A172 (cell line): ENCODE data around the gene TTC24. TPM values are rescaled to one million over a fixed set of nuclear protein-coding genes. Genes with fewer than 3 reads are reported as not detected.

Source experiments
- DNase-seq: peaks from one replicate; pipeline ENCODE4 v3.0.0-alpha.2; 2015; ENCODE audit warnings: low spot score
- total RNA-seq: library from RNA; depleted of rRNA; stranded (reverse); fragments of >200 nt; shearing (Covaris generic); gene quantifications from 2 replicates; pipeline ENCODE4 v1.2.3, GENCODE V29; 2014

TTC24 gene
- total RNA-seq, 1 experiment from 2014 or later: not detected

DNA sequence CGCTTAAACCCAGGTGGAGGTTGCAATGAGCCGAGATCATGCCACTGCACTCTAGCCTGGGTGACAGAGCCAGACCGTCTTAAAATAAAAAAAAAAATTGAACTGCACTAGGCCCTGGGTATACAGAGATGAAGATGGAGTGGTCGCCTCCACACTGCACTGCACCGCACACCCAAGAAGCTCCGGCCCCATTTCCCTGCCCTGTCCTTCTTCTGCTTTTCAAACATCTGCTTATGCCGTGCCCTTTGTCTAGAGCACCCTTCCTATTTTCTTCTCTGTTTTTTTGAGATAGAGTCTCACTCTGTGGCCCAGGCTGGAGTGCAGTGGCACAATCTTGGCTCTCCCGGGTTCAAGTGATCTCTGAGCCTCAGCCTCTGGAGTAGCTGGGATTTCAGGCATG lies 24.6 kb upstream of the TTC24 start:
- DNase-seq: no peak

DNA sequence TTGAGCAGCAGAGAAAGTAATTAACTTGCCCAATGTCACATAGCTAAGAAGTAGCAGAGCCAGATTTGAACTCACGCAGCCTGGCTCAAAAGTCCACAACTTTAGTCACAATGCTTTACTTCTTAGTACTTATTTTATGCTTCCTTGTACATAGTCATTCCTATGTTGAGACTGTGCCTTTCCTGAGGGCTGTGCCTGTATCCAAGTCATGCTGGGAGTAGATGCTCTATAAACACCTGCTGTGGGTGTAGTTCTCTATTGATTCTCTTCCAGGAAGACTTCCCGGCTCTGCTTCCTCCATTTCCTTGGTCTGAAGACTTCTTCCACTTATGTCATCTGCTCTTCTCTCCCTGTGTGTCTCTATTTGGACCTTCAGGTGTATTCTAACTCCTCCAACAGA lies 23.8 kb upstream of the TTC24 start:
- no peak for DNase-seq

DNA sequence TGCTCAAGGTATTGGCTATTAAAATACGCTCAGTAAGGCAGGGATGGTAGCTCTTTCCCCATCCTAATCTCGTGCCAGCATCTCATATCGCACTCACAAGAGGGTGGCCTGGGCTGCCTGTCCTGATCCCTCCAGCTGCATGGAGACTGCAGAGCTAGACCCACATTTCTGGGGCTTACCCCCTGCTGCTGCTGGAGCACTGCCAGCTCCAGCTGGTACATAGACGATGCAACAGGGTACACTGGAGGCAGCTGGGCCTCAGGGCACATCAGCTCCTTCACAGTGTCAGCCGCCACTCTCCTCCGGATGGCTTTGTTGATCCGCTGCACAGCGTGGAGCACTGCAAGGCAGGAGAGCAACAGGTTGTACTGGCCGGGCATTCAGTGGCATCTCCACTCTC lies 23.2 kb upstream of the TTC24 start:
- no peak for DNase-seq

DNA sequence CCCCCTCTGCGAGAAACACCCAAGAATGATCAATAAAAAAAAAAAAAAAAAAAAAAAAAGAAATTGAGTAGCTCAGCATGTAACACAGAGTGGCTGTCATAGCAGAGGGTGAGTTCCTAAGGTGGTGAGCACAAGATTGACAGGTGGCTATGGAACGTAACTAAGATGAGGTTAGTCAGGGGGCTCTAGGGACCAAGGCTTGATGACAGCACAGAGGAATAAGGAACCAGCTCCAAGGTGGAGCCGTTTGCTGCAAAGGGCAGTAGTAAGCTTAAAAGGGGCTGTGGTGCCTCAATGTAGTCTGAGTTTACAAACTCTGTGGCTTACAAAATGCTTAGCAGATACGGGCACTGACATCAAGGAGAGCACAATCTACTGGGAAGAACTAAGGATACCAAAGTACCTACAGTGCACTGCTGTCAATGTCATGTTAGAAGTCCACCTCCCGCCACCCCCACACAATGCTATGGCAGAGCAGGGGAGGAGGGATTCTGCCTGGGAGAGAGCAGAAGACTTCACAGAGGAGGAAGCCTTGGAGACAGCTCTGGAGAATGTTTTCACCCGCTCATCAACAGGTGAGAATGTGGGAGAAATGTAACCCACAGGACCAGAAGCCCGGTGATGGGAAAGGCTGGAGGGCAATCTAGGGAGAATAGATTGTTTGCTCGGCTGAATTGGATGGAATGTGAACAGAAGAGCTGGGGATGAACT lies 20.3 kb upstream of the TTC24 start:
- no peak for DNase-seq

DNA sequence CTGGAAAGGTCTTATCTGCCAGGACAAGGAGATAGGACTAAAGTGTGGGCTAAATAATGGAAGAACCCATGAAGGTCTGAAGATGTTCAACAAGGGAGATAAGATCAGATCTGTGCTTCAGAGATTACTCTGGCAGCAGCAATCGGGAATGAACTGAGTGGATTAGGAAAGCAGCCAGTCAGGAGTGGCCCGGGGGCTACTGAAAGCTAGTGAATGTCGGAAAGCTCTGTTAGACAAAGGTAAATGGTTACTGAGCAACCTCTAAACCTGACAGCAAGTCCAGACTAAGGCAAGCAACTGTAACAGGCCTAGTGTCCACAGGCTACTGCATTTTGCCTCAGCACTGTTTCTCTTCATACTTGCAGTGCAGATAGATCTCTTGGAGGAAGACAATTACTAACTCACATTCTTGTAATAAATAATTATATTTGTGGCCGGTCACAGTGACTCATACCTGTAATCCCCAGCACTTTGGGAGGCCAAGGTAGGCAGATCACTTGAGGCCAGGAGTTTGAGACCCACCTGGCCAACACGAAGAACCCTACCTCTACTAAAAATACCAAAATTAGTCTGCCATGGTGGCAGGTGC lies 19.6 kb upstream of the TTC24 start:
- DNase-seq: no peak

DNA sequence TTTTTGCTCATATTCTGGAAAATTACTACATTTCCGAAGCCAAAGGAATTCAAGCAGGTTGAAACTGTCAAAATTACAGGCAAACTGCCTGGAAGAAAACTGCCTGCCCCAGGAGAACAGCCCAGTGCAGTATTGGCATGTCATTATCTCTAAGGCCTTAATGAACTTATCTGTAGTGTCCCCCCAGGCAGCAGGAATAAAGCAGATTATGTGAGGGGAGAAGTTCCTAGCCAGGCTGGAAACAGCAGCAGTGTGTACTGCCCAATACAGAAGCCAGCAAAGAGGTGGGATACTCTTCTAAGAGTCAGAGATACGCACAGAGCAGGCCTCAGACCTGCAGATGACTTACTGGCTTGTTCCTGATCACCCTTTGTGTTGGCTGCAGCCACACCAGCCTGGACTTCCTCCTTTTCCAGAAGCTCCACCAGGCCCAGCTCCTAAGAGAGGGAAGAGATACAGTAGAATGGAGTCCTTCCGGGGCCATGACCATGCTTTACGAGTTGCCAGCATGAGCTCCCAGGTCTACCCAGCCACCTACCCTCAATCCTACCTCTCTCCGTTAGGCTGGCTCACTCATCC lies 18.8 kb upstream of the TTC24 start:
- DNase-seq: no peak

DNA sequence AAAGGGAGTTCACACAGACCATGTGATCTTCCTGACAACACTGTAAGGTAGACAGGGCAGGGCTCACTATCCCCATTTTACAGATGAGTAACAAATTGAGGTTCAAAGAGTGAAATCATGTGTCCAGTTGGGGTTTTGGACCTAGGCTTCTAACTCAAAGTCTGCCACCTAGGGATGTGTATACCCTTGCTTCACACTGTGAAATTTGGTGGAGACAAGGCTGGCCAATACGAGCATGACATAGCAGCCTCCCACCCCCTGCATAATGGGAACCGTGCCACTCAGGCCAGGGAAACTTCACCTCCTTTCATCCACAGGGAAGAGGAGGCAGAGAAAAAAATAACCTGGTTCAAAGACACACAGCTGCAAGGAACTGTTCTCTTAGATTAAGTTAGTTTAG lies 14.0 kb upstream of the TTC24 start:
- no peak for DNase-seq

DNA sequence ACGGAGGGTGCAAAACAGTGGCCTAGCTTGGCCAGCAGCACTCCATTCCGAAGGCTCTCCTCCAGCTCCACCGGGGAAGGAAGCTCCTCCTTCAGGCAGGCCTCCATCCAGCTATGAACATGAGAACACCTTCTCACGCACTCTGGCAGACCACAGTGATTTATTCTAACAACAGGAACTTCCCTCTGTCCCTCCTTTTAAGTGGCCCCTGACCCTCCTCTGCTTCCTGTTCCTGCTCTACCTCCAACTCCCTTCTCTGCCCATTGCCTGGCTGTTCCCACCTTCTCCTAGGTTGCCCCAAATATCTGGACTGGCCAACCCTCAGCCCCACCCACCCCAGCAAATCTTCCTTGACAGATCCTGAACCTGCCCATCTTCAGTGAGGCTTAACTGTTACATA lies 13.1 kb upstream of the TTC24 start:
- DNase-seq: no peak

DNA sequence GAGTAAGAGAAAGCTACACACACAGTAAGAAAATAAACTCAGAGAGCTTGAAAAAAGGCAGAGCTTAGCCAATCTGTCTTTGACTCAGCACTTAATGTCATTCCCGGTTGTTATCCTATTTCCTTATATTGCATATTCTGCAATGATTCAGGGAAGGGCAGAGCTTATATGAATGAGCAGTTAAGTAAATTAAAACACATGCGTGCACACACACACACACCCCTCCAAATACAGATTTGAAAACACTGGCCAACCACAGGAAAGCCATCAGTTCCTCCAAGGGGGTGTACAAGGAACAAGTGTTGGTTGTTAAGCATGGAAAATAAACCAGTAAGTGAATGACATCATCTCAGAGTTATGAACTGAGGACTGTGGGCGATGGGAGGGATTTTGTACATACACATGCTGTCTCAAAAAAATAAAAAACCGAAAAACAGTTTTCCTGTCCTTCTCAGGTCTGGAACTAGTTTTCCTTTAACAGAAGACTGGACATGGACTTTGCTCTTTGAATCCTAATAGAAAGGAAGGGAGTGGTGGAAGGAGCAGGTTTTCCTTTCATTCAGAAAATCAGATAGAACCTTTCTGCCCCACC lies 8.2 kb upstream of the TTC24 start:
- peak; percentile 87 for DNase-seq

DNA sequence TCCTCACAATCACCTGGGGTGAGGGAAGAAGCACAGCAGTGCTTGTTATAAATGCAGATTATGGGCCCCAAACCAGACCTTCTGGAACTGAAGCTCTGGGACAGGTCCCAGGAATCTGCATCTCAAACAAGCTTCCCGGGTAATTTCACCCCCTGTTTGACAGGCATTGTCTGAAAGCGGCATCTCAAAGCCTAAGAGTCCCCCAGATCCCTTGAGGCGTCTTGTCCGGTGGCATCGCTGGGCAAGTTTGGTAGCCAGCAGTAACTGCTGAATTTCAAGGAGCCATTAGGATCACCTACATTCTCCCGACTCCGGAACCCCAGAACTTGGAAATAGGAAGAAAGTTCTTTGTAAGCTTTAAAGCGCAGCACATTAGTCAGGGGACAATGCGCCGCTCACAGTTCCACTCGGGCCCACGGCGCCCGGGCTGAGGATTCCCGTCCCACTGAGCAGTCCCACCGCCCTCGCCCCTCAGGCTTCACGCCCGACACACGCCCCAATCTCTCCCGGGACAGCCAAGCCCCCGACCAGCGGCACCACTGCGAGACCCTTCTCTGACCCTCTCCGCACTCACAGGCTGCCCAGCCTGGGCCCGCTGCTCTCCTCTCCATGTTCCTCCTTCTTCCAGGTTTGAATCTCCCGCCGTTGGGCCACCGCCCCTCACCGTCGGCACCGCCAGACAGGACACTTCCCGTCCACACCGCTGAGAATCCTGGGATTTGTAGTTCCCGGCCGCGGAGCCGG lies 7.4 kb upstream of the TTC24 start, which contains the start of gene IQGAP3:
Gene IQGAP3, minus strand, starts transcription at position 647 of the 744 bp plus-strand sequence. Its CDS starts 36 bp downstream, at position 611.
- peak; percentile 88 for DNase-seq

DNA sequence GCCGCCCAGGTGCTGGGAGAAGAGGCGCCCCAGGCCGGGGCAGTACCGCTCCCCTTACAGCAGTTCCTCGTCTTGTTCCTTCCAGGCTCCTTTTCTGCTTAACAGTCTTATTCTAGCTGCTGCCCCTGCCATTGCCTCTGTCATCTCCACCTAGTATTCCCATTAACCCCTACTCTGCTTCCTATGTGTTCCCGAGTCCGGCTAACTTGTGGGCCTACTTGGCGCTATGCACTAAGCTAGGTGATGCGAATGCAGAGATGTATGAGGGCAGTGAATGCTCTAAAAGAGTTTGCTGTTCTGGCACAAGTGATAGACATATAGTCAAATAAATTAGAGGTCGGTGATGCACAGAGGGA lies 6.9 kb upstream of the TTC24 start:
- DNase-seq: no peak

DNA sequence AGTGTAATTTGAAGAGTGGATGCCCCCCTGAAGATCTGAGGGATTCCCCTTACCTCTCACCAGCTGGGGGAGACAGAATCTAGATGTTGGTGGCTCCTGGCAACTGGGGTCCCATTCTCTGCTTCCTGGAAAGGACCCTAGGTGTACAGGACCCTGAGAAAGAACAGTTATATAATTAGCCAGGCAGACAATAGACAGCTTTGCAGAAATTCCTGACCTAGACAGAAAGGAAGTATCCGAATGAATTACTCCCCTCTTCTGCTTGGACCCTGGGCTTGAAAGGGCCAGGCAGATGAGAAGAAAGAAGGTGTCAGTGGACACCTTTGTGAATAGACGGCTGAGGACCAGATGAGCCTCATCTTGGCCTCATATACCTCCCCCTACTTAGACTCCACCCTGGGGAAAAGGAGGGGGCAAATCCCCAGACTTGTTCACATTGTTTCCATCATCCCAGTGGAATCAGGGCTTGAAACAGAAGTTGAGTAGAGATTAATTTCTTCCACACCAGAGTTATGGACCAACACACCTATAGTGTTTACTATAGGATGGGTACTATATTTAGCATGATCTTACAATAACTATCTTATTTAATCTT lies 5.4 kb upstream of the TTC24 start:
- DNase-seq: no peak

DNA sequence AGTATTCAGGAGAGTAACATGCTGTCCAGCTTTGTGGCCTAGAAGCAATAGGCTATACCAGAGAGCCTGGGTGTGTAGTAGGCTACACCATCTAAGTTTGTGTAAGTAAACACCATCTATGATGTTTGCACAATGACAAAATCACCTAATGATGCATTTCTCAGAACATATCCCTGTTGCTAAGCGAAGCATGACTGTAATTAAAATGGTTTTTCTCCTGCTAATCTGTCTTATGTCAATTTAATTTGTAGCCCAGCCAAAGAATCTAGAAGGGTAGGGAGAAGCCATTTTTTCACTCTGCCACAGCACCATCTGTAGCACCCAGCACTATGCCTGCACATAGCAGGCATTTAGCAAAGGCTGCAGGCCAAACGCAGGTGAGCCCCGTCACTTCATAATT lies 2.0 kb upstream of the TTC24 start:
- no peak for DNase-seq

DNA sequence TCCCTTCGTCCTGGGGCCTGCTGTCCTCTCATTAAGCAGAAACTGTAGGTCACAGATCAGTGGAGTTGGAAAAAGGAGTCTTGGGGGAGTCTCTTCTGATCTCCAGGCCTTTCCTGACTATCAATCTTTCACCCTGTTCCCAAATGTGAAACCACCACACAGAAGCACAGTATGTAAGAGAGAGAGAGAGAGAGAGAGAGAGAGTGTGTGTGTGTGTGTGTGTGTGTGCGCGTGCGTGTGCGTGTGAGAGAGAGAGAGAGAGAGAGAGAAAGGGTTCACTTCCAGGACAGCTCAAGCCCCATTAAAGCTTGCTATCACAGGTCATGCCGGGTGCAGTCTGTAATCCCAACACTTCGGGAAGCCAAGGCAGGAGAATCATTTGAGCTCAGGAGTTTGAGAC lies 1.5 kb upstream of the TTC24 start:
- DNase-seq: no peak

DNA sequence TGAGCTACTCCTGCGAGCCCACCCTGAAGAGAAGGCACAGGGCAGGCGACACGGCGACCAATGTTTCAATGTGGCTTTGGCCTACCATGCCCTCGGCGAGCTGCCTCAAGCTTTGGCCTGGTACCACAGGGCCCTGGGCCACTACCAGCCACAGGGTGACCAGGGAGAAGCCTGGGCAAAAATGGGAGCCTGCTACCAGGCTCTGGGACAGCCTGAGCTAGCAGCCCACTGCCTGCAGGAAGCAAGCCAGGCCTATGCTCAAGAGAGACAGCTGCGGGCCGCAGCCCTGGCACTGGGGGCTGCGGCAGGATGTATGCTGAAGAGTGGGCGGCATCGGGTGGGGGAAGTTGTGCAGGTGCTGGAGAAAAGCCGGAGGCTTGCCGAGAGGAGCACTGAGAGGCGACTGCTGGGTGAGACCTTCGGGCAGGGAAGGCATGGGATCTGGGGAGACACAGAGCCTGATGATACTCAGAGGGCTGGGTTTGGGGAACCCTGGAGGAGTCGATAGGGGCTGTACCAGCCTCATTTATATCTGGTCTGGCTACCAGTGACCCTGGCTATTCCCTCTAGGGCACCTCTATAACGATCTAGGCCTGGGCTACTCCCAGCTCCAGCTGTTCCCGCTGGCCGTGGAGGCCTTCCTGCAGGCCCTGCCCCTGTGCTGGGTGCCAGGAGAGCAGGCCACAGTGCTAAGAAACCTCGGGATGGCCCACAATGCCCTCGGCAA lies 2.3 kb downstream of the TTC24 start:
- DNase-seq: no peak

DNA sequence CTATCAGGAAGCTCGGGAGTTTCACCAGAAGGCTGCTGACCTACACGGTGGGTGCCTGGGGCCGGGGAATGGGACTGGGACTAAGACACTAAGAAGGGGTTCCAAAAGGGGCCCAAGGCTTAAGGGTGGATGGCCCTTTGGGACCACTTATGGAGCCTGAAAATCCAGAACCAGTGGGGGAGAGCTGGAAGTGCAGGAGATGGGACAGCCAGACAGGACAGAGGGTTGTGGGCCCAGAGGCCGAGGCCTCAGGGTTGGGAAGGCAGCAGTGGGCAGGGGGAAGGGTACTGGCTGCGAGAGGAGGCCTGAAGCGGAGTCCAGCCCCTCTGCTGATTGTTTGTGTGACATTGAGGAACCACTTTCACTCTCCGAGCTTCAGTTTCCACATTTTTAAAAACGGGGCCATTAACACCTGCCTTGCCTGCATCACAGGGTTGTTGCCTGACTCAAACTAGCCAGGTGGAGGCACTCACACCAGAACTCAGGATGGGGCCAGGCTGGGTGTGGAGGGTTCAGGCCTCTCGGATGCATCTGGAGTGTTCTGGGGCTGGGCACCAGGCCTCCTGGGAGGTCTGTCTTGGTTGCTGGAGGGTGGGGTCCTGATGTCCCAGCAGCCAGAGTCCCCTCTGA lies 3.0 kb downstream of the TTC24 start:
- DNase-seq: no peak

DNA sequence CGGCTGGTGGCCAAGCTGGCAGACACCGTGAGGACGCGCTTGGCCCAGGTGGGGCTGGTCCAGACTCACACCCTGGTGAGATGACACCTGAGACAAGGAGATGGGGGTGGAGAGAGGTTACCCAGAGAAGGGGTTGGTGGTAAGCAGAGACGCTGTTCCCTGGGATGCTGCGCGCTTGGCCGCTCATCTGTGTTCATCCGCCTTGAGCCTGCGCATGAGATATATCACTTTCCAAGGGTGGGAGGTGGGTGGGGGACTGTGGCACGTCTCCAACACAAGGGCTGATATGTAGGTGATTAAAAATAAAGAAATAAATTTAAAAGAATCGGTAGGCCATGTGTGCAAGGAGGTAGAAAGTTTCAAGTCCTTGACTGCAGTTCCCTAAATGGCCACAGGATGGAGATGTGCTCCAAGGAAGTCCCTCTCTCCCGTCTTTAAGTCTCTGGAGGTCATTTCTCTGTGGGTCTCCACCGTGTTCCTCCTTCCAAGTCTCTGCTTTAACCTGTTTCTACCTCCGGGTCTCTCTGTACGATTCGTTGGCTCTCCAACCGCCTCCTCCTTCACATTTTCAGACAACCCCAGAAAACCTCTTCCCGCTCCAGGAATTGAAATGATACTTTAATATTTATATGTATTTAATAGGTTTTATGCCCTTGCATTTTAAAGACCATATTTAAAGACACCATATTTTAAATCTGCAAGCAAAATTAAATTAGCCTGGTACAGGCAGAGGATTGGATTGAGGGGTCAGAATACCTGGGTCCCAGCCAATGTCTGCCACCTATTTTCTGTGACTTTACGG lies 4.5 kb downstream of the TTC24 start:
- peak; percentile 87 for DNase-seq

DNA sequence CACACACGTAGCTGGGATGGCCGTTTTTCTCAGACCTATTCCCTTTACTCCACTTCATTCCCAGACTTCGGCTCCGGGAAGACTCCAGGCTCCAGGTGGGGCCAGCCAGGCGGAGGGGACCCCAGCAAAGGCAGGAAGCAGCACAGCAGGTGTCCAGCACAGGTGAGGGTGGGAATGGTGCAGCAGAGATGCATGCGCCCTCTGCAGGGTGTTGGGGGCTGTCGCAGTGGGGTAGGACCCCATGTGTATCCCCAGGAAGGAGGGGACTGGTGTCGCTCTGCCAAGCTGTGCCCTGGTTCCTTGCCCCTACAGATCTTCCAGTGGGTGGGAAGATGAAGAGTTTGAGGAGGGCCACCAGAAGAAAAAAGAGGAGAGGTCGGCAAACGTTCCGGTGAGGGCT lies 5.3 kb downstream of the TTC24 start:
- DNase-seq: no peak

DNA sequence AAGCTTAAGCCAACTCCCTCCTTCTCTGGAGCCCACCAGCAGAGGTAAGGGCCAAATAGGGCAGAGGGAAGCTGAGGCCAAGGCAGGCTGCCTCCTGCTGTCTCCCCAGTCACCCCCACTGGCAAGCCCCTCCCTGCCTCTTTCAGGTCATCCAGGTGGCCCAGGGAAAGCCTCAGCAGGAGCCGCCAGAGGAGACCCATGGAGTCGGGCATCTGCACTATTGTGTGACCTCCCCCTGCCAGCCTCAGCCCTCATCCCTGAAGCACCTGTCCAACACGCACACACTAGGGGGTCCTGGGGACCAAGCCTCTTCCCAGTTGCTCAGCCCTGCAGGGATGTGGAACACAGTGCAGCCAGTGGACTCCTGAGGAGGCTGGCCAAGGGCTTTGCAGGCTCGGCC lies 6.8 kb downstream of the TTC24 start:
- no peak for DNase-seq

DNA sequence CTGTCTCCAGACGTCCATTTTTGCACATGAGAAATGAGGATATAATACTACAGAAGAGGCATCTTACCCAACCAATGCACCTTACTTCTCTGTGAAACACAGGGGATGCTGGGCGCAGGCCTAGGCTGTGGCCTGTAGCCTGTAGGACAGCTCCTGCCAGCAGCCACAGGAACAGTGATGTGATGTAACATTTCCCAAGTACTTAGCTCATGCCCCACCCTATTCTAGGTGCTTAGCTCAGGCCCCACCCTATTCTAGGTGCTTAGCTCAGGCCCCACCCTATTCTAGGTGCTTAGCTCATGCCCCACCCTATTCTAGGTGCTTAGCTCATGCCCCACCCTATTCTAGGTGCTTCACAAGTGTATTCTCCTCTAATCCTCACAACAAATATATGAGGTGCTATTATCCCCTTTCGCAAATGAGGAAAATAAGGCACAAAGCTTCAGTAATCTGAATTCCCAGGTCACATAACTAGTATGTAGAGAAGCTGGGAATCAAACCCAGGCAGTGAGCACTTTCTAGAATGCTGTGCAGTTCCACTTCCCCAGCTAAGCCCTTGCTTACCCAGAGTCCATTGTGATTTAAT lies 7.5 kb downstream of the TTC24 start:
- DNase-seq: no peak
